ENCODE data around the gene IDH3B.

IDH3B gene

DNA sequence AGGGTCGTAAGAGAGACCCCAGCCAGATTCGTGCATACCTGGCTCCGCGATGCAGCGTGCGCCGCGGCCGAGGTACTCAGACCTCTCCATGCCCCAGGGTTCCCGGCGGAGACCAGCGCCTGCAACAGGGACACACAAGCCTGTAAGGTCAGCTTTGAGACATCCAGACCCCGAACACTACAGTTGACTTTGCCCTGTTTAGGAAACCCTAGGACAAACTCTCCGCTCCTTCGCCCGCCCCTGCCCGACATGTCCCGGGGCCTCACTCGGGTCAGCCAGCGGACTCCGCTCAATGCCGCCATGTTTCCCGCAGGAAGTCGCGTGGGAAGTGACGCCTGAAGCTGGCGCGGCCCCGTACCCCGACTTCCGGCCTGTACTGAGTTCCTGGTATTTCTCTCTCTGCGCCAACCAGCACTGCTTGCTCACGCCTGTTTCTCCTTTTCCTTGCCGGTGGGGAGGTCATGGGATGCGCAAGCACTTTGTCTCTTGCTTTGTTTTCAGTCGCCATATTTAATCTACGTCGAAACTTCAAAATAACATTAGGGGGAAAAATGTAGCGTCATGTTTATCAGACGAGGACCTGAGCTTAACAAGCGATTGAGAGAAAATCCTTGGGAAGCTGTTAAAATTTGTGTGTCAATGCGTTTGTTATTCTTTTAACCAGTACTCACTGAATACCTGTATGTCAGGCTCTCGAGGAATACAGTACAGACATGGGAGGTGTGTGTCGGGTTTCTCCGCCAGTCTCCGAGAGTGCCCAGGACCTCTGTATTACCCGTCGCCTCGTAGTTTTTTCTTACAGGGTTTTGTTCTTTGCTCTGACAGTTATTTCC lies at the start of gene IDH3B:
IDH3B (minus strand) TSS at position 330 of the 833 bp plus-strand sequence; CDS start at position 302, 28 bp downstream.
- DNase-seq = peak; percentile 93 to 94

DNA sequence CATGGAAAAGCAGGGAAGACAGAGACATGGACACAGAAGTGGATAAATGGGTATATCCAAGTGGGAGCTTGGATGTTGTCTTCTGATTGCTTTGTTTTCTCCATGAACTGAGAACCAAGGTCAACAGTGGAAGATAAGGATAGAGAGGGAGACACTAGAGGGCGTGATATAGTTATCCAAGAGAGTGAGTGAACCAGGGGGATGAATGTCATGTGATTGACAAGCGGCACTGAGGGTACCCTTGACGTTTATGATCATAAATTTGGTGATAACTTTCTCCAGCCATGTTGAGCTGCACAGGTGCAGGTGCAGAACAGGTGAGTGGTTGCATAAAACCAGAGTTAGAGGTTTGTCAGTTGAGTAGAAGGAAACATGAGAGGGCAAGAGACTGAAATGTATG lies 49.3 kb upstream of the IDH3B start:
- no peak for DNase-seq

DNA sequence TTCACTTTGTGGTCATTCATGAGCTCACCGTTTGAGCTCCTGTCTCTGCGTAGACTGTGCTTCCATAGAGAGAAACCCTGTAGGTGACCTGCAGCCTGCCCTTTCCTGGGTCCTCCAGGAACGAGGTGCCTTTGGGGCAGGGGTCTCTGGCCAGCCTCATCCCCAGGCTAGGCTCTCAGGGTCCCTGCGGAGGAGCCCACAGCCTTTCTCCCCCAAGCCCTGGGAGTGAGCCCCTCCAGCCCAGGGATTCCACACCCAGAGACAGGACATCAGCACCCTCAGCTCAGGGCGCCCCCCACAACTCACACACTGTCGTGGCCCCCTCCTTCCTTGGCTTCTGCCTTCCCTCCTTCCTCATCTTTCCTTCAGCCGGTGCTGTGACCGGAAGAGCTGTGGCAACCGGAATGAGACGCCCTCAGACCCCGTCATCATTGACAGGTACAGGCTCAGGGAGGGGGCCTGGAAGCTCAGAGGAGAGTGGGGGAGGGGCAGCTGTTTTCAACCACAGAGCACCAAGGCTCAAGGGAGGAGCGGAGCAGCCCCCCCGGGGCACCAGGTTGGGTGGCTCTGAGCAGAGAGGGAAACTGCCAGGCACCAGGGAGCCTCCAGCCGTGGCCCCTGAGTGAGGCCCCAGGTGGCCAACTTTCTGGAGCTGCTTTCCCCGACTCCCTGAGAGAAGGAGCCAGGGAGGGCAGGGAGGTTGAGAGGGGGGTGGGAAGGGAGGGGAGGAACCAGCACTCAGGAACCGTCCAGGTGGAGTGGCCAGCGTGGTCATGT lies 45.4 kb upstream of the IDH3B start:
- peak in 1 of 2 experiments; percentile 6 for DNase-seq

DNA sequence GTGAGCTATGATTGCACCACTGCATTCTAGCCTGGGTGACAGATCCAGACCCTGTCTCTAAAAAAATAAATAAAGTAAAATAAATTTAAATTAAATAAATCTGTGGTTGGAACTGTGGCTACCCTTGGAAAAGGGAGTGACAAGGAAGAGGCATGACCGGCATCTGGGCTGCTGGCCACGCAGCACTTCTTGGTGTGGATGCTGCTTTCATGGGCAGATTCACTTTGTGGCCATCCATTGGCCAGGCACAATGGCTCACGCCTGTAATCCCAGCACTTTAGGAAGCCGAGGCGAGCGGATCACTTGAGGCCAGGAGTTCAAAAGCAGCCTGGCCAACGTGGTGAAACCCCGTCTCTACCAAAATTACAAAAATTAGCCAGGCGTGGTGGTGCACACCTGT lies 44.6 kb upstream of the IDH3B start:
- DNase-seq = no peak

DNA sequence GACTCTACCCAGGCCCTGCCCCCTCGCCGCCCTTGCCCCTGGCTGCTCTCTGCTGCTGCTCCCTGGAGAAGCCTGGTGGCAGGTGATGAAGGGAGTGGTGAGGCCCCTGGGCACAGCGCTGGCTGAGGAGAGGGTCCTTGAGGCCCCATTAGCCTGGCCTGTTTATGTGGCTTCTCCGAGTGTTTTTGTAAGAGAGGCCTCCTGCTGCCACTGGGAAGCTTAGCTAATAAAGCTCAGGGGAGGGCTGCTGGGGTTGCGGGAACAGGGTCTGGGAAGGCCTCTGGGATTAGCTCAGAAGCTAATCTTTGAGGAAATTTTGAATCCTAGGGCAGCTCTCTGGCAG lies 44.0 kb upstream of the IDH3B start:
- peak in 1 of 2 experiments; percentile 10 for DNase-seq

DNA sequence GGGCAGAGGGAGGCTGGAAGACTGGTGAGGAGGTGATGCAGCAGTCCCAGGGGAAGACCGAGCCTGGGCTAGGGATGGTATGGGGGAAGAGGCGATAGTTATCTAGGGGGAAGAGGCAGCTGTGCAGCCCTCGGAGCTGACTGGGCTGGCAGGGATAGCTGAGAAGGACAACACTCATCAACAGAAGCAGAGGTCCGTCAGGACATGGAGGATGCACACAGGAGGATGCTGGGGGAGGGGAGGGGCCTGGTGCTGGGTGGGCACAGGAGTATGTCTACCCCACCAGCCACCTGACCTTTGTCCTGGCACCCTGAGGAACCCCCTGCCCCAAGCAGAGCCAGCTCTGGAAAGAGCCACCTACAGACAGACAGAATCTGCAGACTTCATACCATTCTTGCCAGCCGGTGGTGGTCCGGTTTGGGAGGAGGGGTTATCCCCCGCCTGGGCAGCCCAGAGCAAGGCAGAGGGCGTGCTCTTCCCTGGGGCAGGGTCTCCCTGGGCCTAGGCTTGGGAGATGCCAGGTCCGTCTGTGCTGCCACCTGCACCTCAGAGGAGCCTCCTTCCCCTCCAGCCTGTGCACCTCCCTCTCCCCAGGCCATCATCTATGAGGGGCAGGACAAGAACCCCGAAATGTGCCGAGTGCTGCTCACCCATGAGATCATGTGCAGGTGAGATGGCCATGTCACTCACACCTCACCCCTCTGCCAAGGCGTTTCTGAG lies 43.5 kb upstream of the IDH3B start:
- DNase-seq = peak in 1 of 2 experiments; percentile 13

DNA sequence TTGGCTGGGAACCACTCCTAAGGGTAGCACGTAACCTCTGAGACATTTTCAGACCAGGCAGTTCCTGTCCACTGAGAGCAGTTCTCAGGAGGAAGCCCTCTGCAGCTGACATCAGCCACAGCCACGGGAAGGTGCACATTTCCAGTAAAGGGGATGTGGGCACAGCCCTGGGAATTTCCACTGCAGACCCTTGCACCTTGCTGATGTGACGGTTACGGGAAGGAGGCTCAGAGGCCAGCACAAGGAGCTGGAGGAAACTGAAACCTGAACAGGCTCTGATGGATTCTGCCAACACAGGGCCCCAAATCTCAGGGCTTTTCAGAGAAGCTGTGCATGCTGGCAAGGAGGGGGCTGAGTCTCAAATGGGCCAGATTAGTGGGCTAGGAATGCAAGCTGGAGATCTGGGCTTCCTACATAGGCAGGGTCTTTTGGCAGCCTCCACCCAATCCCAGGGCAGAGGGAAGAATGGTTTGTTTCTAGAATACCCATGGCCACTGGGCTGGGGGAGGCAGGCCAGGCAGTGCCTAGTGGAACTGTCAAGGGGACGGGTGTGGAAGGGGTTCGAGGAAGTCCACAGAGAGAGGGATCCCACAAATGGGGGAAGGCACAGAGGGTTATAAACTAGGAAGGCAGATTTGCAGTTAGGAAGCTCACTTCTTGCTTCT lies 42.8 kb upstream of the IDH3B start:
- DNase-seq = peak in 1 of 2 experiments; percentile 19

DNA sequence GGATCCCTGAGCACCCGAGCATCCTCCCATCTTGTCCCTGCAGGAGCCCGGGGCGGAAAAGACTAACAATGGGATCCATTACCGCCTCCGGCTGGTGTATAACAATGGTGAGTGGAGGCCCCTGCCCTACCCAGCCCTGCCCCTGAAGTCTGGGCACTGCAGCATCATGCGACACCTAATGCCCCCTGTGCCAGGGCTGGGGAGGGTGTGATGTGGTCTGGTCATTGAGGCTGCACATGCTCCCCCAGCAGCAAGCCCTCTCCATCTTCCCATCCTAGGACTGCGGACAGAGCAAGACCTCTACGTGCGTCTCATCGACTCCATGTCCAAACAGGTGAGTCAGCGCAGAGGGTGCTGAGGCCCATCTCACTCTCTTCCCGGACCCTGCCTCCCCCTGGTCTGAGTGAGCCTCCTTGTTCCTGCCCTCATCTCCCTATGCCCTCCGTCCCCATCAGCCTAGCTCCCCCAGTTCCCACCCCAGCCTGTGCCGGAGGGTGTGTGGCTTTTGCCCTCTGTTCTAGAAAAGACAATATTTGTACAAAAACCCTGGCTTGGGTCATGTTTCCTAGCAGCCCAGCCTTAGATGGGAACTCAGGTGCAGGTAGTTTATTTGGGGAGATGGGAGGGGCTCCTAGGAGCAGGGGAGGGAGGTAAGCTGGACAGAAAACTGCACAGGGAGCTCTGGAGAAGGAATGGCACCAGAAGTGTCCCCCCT lies 42.1 kb upstream of the IDH3B start:
- DNase-seq = no peak

DNA sequence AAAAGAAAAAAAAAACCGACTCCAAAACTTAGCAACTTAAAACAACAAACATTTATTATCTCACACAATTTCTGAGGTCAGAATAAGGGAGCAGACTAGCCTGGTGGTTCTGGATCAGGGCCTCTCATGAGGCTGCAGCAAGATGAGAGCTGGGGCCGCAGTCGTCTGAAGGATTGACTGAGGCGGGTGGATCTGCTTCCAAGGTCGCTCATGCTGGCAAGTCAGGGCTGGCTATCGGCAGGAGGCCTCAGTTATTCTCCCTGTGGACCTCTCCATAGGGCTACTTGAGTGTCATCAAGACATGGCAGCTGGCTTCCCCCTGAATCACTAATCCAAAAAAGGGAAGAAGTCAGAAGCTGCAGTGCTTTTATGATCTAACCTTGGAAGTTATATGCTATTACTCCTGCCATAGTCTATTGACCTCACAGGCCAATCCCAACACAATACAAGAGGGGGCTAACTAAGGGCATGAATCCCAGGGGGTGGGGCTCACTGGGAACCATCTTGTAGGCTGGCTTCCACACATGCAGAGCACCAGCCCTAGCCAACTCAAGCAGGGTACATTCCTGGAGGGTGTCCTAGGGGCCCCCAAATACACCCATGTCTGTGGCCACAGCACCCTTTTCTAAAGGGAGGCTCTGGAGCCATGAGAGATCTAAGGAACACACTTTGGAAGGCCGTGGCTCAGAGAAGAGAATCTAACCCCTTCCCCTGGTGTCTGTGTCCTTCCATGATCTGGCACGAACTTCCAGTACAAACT lies 39.9 kb upstream of the IDH3B start:
- DNase-seq = no peak

DNA sequence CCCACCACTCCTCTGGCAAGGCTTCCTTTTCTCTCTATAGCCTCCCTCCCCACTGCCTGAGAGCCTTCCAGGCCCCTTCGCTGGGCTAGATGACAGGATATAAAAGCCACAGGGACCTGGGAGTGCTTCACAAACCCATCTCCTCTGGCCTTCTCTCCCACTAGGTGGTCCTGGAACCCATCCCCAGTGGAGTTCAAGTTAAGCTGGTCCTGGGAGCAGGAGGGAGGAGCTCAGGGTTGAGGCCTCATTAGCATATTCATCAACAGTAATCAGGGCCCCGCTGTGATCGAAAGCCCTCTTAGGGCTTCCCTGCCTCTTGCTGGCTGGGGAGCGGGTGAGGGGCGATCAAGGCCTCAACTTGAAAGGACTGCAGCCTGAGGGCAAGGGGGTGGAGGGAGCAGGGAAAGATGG lies 37.7 kb upstream of the IDH3B start:
- no peak for DNase-seq

DNA sequence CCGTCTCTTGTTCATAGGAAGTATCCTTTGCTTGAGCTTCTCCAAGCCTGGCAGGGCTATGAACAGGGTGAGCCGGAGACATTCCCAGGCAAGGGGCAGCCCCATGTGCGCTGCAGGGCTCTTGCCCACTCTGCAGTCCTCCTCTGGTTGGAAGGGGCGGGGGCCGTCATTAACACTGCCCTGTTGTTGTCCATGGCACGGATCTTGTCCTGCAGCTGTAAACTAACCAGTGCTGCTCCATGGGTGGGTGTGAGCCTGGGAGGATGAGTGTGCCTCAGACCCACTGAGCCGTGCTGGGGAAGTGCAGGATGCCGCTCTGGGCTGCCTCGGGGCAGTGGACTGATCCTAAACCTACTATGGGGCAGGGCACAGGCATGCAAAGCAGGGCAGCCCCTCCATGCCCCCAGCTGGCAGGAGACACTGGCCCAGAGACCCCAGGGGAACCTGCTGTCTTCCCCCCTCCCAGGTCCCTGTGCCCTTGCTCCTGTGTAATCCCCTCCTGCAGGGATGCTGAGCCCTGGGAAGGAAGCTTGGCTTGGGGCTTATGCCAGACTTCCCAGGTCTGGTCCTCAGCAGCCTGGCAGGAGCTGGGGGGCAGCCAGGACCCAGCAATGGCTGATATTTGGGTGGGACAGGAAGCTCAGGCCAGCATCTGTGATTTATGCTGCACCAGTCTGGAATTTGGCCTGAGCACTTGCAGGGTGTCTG lies 37.1 kb upstream of the IDH3B start:
- DNase-seq = peak in 1 of 2 experiments; percentile 12

DNA sequence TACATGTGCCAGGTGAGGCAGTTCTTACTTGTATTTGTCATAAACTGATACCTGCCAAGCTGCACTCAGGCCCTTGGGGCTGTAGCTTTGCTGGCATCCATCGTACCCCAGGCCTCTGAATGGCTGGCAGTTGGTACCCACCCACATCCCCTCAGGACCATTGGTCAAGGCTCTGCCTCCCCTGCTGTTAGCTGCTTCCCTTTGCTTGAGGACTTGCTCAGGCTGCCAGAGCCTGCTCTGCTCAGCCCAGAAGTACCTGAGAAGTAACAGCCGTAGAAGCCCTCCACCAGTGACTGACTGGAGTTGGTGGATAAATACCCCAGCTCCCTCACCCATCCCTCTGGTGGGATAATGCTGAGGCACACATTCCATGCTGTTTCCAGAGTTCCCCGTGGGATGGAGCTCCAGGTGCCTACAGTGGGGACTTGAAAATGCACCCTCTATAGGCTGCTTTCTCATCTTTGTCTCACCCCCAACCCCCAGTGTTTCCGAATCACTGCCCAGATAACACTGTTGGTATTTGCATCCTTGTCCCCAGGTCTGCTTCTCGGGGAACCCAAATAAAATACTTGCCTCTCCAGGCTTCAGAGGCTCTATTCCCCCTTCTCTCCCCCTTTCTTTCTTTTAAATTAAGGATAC lies 35.9 kb upstream of the IDH3B start:
- peak in 1 of 2 experiments; percentile 11 for DNase-seq

DNA sequence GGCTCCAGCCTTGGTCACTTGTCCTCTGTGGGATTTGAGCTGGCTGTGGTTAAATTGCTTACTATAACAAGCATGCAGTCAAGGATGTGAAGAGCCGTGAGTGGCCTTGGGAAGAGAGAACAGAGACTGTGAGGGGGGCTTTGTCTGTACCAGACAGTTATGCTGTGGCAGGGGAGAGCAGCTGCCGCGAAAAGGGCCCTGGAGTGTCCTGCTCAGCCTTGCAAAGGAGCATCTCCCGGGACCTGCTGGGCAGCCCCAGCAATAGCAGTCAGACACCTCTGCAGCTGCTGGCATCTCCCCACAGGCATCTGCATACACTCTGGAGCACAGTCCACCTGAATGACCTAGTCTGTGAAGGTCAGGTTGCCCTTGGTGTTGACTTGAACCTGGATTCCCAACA lies 34.9 kb upstream of the IDH3B start:
- DNase-seq = peak in 1 of 2 experiments; percentile 6

DNA sequence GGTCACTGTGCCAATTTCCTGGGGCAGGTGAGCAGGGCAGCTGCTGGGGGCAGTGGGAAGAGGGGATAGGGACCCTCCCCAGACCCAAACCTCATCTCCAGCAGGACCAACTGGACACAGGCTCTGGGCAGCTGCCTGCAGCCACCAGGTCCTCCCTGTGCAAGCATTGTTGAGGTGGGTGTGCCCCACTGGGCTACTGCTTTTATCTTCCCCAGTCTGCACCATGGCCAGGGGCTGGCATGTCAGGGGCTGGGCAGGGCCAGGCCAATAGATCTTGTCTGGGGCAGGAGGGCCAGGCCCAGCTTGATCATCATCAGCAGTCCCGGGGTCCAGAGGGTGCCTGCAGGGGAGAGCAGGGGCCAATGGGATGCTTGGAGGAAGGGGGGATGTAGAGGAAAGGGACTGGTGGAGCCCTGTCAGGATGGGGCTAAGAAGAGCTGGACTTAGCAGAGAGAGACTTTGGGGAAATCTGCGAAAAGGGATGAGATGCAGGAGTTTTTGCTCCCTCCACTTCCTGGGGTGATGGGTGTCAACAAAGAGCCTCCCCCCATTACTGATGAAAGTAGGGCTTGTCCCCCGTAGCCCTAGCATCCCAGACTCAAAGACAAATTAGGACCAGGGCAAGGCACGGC lies 34.3 kb upstream of the IDH3B start:
- DNase-seq = peak in 1 of 2 experiments; percentile 9

DNA sequence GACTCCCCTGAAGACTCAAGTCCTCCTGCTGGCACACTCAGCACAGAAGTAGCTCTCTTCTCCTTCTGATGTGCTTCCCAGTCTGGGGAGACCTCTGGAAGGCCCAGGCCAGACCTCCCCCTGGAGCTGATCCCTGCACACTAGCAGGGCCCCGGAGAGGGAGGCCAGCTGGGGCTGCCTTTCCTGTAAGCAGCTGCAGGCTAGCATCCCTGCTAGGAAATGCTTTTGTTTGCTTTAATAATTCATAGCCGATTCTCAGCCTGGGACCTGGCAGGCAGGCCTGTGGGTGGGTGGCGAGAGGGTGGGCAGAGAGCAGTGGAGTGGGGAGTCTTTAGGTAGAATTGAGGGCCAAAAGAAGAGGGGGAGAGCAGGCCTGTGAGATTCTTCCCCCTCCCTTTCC lies 33.8 kb upstream of the IDH3B start:
- DNase-seq = peak in 1 of 2 experiments; percentile 4

DNA sequence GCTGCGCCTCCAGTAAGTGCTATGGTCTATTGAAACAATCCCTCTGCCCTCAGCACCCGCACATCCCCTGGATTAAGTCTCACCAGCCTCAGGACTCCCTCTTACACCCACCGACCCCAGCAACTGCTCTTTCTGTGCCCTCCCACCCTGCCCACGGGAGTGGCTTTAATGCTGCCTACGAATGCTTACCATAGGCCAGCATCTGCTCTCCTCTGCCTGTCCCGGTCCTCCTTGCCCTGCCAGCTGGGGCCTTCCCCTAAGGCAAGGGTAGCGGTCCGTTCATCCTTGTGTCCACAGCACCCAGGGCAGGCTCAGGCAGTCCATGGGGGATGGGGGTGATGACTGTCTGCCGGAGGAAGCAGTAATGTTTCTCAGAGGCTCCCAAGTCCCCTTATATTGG lies 32.6 kb upstream of the IDH3B start:
- peak in 1 of 2 experiments; percentile 12 for DNase-seq

DNA sequence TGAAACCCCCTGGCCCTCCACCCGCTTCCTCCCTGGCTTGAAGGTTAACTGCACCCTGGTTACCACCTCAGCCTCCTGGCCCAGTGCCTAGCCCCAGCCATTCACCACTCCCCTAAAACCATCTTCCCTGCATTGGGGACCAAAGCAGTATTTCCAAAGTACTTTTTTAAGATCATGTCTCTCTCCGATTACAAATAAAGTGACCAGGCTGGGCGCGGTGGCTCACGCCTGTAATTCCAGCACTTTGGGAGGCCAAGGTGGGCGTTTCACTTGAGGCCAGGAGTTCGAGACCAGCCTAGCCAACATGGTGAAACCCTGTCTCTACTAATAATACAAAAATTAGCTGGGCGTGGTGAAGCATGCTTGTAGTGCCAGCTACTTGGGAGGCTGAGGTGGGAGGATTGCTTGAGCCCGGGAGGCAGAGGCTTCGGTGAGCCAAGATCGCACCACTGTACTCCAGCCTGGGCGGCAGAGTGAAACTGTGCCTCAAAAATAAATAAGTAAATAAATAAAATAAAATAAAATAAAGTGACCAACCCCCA lies 32.0 kb upstream of the IDH3B start:
- peak in 1 of 2 experiments; percentile 7 for DNase-seq

DNA sequence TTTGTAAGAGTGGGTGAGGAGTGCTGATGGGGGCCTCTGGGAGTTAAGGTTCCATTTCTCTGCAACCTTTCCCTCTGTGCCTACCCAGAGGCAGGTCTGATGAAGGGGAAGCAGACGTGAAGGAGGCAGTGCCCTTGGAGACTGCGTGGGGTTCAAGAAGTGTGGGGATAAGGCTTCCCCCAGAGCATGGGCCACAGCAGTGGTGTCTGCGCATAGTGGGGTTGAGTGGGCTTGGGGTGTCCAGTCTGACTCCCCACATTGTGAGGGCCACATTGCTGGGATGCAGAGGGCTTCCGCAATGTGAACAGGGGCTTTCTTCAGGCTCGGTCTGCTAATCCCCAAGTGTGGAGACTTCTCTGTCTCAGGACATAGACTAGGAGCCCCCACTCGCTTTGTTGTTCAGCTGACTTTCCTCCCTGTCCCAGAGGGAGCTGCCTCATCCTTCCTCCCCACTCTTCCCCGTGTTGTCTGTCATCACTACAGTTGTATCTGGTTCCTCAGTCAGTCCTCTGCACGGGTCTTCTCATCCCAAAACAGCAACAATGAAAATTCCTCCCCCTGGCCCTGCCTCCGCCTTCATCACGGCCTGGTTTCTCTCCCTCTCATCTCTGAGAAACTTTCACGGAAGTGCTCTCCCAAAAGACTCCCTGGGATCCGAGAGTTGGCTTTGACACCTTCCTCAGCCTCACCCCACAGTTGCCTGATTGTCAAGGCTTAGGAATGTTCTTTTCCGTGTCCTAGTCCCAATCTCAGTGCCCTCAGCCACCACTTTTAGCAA lies 31.4 kb upstream of the IDH3B start:
- no peak for DNase-seq
